GM18498 (cell line): ENCODE results near the gene ZNHIT6.
"Not testable (repeated sequence)": the region's sequence is repeated elsewhere in the genome, so short reads cannot be mapped to it uniquely, and the experiment has no call there.

Source experiments
- ATAC-seq: cut with Tn5 transposase; IDR thresholded peaks from one replicate; pipeline ENCODE4 v1.9.1; 2021; ENCODE audit warnings: mild to moderate bottlenecking, moderate library complexity; ENCODE audit not compliant: unreplicated experiment

The ZNHIT6 gene

DNA sequence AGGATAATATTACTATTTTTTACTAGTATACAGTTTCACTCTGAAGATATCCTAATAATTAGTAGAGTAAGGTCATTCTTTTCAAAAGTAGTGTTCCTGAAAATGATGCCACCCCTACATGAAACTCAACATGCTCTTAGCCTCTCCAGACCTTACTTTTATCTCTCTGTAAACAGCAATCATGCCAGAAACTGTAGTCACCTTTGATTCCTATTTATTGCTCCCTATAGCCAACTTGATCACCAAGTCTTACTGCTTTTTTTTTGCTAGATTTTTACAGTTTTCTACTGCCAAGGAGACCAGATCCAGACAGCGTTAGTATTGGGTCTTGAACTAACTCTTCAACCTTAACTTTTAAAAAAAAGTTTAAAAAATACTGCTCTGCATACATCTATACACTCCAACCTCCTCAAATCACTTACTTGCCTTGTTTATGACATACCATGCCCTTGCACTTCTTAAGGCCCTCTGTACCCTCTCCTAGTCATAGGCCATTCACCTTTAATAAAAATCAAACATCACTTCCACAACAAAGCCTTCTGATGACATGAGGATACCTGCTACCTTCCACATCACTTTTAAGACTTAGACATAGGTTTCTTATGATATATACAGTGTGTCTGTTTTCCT, 36.1 kb downstream of the ZNHIT6 start:
- ATAC-seq: no peak

DNA sequence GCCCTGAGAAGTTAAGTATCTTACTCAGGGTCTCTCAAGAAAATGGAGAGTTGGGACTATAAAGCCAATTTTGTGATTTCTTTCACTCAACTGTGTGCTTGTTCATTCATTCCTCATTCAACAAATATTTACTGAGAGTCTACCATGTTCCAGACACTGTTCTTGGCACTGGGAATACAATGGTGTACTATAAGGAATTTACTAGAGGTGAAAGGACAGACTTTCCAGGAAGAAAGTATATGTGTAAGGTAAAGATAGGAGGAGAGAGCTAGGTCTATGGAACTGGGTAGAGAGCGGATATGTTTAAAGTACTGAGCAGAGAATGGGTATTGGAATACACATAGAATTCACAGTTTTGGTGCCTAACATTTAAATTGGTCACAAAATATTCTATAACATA, 42.3 kb downstream of the ZNHIT6 start:
- ATAC-seq: no peak

DNA sequence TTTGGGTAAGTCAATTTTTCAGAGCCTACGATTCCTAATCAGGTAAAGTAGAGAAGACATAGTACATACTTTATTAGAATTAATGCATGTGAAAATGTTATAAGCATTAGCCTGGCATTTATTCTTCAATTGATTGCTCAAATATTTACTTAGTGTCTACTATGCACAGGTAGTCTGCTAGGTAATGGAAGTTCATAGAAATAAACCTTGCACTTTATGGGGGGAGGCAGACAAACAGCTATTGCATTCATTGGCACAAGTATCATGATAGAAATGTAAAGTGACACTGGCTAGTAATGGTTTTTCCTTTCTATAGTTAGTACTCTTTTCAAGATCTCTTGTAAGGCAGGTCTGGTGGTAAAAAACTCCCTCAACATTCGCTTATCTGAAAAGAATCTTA, 44.9 kb downstream of the ZNHIT6 start:
- ATAC-seq: no peak

DNA sequence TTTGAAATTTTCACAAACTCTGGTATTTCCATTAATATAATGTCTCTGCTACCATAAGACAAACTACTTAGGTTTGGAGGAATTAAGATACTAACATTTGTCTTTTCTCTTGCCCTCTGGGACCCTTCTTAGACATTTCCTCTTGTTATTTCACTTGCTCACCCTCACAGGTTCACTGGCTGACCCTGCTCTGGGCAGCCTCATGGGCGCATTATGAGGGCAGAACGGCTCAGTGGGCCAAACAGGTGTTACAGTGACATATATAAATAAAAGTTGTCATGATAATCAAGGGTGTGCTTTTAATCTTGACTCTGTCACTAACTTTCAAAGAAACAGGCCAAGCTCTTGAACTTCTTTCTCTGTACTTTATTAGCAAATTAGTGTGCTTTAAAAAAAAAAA, 46.5 kb downstream of the ZNHIT6 start:
- no peak for ATAC-seq

DNA sequence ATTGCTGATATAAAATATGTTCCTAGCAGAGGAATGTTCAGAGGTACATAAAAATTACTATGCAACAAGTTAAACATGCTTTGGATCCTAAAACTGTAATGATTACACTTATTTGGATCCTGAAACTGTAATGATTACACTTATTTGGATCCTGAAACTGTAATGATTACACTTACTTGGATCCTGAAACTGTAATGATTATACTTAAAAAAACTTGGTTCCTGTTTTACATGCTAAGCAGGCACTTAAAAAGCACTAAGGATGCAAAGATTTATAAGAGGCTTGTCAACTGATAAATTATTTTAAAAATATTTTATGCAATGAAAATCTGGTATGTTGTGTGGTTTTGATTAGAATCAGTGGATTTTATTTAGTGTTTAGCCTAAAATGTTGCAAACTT, 47.7 kb downstream of the ZNHIT6 start:
- no peak for ATAC-seq

DNA sequence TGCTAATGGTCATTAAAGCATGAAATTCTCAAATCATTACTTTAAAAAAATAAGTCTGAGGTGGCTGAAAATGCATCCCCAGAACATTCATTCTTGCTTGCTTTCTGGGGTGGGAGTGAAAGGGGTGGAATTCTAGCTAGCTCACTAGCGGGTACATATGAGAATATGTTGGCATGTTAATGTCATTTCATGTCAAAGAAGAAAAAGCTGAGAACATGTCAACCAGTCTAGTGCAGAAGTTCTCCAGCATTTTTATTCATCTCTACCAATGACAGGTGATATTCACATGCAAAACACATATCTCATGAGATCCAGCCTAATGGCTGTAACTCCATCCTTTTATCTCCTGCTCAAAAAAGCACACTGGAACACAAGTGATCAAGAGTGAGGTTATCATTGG, 49.1 kb downstream of the ZNHIT6 start:
- ATAC-seq: no peak

DNA sequence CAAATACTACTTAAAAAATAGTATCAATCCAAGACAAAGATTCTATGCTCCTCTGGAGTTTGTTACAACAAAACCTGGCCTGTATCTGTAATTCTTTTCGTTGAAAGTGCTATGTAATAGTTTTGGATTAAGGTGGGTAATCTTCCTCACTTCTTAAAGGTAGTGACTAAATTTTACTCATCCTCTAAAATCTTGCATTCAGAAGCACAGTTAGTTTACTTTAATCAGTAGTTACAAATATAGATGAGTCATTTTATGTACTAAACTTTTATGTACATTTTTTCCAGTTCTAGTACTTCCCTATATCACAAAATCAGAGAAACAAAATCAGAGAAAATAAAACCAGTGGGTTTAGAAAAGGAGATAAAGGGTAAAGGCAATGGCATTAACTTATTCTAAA, 51.3 kb downstream of the ZNHIT6 start:
- no peak for ATAC-seq

DNA sequence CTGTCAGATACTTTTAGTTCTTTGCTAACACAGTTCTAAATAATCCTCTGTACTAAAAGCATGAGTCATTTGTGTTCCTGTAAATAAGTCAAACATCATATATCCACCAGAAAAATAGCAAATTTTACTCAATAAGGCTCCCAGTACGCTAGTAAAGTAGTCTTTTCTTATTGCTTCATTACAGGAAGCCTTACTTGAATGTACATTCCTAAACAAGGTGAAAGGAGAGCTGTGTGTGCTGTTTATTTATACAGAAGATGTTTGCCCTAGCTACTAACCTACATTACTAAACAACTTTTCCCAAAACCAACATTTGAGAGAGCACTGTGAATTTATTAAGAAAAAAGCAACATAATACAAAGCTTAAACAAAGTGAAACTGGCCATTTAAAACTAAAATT, 52.0 kb downstream of the ZNHIT6 start:
- no peak for ATAC-seq

DNA sequence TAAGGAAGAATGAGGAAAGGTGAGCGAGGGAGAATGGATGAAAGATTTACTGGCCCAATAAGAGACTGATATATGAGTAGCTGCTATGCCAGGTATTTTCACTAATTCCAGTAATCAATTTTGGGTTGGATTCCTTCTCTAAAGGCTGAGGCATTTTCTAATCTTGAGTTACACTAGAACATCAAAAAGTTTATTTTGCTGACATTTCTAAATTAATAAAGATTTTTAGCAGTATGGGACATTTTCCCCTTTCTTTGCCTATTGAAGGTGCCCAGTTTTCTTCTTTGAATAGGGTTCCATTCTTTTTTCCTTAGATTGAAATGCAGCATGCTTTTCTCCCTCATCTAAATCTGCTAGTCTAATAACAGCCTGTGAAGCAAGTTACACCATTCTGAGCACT, 52.9 kb downstream of the ZNHIT6 start:
- ATAC-seq: no peak

DNA sequence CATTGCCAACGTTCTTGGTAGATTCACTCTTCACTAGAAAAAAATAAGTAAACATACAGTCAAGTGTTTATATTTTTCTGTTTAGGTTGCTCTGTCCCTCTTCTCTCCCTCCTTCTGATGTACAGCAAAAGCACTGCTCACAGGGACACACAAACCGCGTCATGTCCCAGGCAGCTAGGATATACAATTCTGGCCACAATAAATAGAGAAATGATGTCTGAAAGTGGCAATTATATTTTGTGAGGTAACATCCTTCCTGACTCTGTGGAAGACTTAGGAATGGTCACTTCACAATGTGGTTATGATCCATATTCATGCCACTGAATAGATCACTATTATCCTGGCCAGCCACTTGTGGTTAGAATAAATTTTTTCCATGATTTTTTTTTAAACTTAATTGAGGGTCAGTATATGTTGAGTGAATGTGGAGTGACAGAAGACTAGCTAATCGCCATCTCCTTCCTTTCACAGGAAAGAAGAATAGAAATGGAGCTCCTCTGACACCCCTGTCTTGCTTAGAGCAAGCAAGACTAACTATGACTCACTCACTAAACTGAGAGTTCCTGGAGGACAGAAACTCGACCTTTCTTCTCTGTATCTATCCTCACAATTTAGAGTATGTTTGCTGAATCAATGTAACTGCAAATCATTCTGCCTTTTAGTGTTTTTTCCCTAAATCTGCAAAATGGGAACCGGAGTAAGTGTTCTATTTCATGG, 54.0 kb downstream of the ZNHIT6 start:
- ATAC-seq: no peak

DNA sequence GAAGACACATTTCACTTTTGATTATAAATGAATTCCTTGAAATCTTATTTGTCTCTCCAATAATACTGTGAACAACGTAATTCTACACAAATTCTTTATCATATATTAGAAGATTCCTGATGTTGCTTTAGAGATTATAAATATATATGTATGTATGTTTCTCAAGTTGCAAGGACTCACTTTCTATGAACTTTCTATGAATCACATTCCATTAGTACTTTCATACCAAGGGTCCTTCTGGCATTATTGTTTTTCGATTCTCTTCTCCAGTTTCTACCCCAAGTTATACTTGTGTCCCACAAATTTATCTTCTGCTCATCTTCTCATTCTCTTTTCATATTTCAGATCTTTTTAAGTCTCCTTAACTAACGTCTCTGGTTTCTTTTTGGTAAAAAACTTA, 55.9 kb downstream of the ZNHIT6 start:
- ATAC-seq: no peak

DNA sequence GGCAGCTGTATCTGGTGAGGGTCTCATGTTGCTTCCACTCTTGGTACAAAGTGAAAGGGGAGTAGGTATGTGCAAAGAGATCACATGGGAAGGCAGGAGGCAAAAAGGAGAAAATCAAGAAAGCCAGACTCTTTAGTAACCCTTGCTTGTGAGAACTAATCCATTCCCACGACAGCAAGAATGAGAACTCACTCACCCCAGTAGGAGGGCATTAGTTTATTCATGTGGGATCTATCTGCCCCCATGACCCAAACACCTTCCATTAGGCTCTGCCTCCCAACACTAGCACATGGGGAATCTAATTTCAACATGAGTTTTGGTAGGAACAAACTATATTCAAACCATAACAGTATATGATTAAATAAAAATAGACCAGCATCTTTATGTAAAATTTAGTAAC, 57.6 kb downstream of the ZNHIT6 start:
- no peak for ATAC-seq

DNA sequence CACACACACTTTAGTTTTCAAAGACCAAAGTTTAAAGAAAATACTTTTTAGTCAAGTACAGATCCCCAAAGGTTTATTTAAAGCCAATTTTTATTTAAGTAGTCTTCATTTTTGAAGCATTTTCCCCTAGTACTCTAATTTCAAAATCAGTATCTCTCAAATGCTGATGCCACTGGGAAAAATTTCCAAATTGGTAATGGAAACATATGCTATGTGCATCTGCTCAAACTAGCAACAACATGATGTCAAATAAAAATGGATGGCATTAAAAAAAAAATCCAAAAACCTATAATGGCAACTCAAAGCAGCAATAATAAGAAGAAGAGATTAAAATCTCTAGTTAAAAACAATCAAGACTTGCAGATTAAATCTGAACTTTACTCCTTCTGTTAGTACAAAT, 58.6 kb downstream of the ZNHIT6 start:
- ATAC-seq: no peak

DNA sequence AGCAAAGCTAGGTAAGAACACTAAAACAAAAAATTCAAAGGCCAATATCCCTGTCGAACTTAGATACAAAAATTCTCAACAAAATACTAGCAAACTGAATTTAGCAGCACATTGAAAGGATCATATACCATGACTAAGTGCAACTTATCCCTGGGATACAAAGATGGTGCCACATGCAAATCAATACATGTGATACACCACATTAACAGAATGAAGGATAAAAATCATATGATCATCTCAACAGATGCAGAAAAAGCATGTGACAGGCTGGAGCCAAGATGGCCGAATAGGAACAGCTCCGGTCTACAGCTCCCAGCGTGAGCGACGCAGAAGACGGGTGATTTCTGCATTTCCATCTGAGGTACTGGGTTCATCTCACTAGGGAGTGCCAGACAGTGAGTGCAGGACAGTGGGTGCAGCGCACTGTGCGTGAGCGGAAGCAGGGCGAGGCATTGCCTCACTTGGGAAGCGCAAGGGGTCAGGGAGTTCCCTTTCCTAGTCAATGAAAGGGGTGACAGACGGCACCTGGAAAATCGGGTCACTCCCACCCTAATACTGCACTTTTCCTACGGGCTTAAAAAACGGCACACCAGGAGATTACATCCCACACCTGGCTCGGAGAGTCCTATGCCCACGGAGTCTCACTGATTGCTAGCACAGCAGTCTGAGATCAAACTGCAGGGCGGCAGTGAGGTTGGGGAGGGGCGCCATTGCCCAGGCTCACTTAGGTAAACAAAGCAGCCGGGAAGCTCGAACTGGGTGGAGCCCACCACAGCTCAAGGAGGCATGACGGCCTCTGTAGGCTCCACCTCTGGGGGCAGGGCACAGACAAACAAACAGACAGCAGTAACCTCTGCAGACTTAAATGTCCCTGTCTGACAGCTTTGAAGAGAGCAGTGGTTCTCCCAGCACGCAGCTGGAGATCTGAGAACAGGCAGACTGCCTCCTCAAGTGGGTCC, 66.4 kb downstream of the ZNHIT6 start:
- not testable (repeated sequence) for ATAC-seq

DNA sequence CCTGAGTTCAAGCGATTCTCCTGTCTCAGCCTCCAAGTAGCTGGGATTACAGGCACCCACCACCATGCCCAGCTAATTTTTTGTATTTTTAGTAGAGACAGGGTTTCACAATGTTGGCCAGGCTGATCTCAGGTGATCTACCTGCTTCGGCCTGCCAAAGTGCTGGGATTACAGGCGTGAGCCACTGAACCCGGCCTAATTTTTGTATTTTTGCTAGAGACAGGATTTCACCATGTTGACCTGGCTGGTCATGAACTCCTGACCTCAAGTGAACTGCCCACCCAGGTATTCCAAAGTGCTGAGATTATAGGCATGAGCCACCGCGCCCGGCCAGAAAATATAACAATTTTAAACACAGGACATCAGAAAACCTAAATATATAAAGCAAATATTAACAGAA, 68.3 kb downstream of the ZNHIT6 start:
- ATAC-seq: not testable (repeated sequence)

DNA sequence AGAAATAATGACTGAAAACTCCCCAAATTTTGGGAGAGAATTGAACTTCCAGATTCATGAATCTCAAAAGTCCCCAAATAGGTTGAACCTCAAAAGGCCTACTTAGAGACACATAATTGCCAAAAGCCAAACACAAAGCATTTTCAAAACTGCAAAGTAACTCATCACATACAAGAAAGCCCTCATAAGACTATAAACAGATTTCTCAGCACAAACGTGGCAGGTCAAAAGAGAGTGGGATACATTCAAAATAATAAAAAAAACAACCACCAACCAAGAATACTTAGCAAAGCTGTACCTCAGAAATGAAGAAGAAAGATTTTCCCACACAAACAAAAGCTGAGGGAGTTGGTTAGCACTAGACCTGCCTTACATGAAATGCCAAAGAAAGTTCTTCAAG, 69.8 kb downstream of the ZNHIT6 start:
- no peak for ATAC-seq

DNA sequence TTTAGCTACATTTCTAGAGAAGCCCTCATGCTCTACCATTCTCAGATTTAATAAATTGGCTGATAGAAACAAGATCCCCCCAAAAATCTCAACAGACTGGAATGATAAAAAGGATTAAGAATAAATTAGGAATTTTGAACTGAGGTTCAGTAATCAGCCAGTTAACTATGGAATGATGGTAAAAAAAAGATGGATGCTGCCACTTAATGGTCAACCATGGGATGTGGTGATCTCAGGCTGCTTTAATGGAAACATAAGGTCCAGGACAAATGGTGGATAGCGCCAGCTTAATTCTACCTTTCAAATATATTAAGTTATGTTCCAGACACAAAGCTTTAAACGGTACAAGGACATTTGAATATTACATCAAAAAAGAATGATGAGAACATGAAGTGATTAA, 77.7 kb downstream of the ZNHIT6 start:
- no peak for ATAC-seq

DNA sequence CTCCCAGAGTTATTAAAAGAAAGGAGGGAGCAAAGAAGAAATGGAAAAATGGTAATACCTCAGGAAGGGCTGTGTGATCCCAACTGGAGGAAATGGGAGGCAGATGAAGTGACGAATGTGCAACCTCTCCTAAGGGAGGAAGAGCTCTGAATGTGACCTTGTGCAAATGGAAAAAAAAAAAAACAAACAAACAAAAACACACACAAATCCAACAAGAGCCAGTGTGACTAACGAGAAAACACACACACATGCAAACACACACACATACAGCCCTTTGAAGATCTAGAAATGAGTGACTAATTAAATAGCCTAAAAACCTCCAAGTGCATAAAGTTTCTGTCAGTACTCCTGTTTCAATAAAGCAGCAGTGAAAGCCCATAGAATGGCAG, 78.7 kb downstream of the ZNHIT6 start:
- ATAC-seq: no peak

DNA sequence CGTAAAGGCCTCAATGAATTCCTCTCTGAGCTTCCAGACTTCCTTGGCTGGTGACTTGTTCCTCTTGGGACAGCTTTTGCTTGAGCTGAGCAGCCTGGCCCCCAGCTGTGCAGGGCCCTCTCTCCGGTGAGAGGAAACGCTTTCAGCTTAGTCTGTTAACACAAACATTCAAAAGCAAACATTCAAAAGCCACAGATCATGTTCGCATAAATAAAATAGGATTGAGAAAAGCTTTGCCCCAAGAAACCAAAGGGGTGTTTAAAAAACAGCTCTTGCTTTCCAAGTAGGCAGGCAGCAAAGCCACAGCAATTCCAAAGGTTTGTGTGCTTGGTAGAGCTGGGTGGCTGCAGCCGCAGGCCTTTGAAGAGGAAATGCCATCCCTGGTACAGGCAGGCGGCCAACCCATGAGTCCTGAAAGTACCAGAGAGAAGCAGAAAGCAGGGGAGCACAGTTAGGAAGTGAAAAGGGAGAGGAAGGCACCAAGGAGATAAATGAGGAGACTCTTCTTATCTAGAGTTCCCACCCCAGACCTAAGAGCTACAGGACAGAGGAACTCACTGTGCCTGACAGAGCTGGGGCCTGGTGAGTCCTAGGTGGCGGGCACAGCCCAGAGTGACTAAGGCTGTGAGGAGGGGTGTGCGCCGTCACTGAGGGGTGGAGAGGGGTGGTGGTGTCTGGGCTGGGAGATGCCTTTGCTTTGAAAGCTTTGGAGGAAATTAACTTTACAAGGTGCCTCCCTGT, 79.3 kb downstream of the ZNHIT6 start:
- ATAC-seq: no peak

DNA sequence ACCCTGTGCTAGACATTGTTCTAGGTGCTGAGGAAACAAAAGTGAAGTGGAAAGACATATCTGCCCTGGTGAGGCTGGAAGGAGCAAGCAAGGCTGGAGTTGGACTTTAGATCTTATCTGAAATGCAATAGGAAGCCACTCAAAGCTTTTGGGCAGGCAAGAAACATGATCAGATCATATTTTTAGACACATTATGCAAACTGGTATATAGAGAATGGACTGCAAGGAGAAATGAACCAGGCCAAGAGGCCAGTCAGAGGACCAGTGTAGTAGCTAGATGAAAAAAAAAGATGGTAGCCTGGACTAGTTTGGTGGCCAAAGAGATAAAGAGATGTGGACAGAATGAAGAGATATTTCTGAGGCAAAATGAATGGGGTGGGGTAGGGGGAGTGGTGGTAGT, 81.4 kb downstream of the ZNHIT6 start:
- ATAC-seq: no peak

DNA sequence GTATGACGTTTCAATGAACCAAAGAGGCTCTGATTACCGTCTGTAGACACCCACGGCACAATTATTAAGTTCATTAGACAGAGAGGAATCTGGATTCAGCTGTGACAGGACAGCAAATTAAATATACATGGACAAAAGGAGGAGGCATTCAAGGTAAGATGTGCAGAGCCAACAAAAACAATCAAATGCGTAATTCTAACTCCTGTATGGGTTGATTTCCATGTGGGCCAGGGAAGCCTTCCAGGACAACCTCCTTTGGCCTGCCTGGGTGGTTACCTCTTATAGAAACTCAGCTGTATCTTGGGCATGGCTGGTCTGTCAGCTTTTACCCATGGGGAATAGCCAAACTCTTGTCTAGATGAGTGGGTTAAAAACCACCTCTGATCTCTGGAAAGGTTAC, 83.9 kb downstream of the ZNHIT6 start:
- no peak for ATAC-seq
